Kidney tubule cell (primary cell): ENCODE results near the gene ARID1B.

Experiments
- DNase-seq: peaks from one replicate; pipeline ENCODE4 v3.0.0-alpha.2; 2018; ENCODE audit warnings: low spot score

The ARID1B gene

GRCh38 chr6:157076451-157076822, 299.3 kb downstream of the ARID1B start:
- no peak for DNase-seq

- DNase-seq, result no peak
These were observed 300.1 kb downstream of the ARID1B start for GRCh38 chr6:157077251-157077650.

- DNase-seq, result no peak
These were observed 301.1 kb downstream of the ARID1B start for GRCh38 chr6:157078326-157078725.

GRCh38 chr6:157079277-157079676, 302.1 kb downstream of the ARID1B start:
- no peak for DNase-seq

GRCh38 chr6:157079771-157080170, 302.6 kb downstream of the ARID1B start:
- DNase-seq, result no peak

GRCh38 chr6:157080986-157081391, 303.8 kb downstream of the ARID1B start:
- no peak for DNase-seq

GRCh38 chr6:157083343-157083742, 306.2 kb downstream of the ARID1B start:
- no peak for DNase-seq

GRCh38 chr6:157086632-157087031, 309.5 kb downstream of the ARID1B start:
- DNase-seq, result no peak

- no peak for DNase-seq
These were observed 310.8 kb downstream of the ARID1B start for GRCh38 chr6:157087974-157088373.

- DNase-seq, result no peak
These were observed 311.7 kb downstream of the ARID1B start for GRCh38 chr6:157088841-157089240.

GRCh38 chr6:157089258-157089657, 312.1 kb downstream of the ARID1B start:
- DNase-seq, result no peak

- DNase-seq, result no peak
These were observed 312.7 kb downstream of the ARID1B start for GRCh38 chr6:157089851-157090250.

- DNase-seq, result no peak
These were observed 313.6 kb downstream of the ARID1B start for GRCh38 chr6:157090736-157091135.

GRCh38 chr6:157091243-157091642, 314.1 kb downstream of the ARID1B start:
- DNase-seq, result no peak

- DNase-seq, result no peak
These were observed 314.8 kb downstream of the ARID1B start for GRCh38 chr6:157091856-157092460.

GRCh38 chr6:157092736-157093135, 315.6 kb downstream of the ARID1B start:
- no peak for DNase-seq

GRCh38 chr6:157093536-157093935, 316.4 kb downstream of the ARID1B start:
- DNase-seq, result no peak

- no peak for DNase-seq
These were observed 316.9 kb downstream of the ARID1B start for GRCh38 chr6:157094038-157094437.

- no peak for DNase-seq
These were observed 317.9 kb downstream of the ARID1B start for GRCh38 chr6:157095084-157095483.

GRCh38 chr6:157095569-157095968, 318.4 kb downstream of the ARID1B start:
- DNase-seq, result no peak

- no peak for DNase-seq
These were observed 318.9 kb downstream of the ARID1B start for GRCh38 chr6:157096105-157096504.

- peak; percentile 30 for DNase-seq
These were observed 319.3 kb downstream of the ARID1B start for GRCh38 chr6:157096522-157096921.

- no peak for DNase-seq
These were observed 320.2 kb downstream of the ARID1B start for GRCh38 chr6:157097255-157097955.

- DNase-seq, result no peak
These were observed 321.8 kb downstream of the ARID1B start for GRCh38 chr6:157098999-157099398.
